Measurements from ENCODE around the gene S100A1. TPM values are rescaled to one million over a fixed set of nuclear protein-coding genes. Genes with fewer than 3 reads are reported as not detected.
A peak's percentile ranks its signal among the peaks of the same experiment; 100 is the strongest.
"Not testable (repeated sequence)": the region's sequence is repeated elsewhere in the genome, so short reads cannot be mapped to it uniquely, and the experiment has no call there.

The S100A1 gene
- total RNA-seq, 1 donor from 2014 or later = 5.6 TPM

DNA sequence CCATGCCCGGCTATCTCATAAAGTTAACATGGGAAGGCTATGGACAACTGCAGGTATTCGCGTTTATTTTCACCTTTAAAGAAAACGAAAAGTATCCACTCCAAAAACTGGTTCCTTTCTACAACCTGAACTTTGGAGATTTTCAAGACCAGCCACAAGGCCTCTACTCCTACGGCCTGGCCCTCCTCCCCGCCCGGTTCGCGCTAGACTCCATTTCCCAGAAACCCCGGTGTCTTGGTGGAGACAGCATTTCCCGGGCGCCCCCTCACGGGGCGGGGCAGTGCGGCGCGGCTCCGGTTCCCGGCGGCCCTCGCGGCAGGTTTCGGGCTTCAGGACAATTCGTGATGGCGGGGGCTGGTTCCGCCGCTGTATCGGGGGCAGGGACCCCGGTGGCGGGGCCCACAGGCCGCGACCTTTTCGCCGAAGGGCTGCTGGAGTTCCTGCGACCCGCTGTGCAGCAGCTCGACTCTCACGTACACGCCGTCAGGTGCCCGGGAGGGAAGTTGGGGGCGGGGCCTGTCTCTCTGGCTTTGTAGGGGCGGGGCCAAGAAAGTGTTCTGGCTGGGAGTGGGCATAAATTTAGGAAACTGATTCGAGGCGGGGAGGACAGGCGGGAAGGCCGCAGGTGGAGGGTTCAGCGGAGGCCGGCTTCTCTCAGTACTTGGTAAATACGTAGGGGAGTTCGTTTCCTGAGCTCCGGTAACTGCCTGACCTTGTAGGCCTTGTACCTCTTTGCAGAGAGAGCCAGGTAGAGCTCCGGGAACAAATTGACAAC, 30.4 kb downstream of the S100A1 start, which contains the start of gene SNAPIN:
Gene SNAPIN (plus strand): TSS at position 304 of the 775 bp plus-strand sequence. CDS start 41 bp downstream, at position 345.
- peak; percentile 81 for DNase-seq

DNA sequence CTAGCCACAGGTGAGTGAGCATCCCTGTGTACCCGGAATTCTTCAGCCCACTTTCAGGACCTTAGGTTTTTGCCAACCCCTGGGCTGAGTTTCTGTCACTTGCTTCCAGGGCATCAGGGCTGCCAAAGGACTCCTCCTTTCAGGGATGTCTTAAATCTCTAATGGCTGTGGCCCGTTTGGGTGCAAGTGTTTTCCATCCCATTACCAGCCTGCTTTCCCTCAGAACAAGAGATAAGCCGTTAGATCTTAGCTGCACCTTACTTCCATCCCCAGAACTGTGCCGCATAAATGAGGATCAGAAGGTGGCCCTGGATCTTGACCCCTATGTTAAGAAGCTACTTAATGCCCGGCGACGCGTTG, 30.9 kb downstream of the S100A1 start:
- no peak for DNase-seq

DNA sequence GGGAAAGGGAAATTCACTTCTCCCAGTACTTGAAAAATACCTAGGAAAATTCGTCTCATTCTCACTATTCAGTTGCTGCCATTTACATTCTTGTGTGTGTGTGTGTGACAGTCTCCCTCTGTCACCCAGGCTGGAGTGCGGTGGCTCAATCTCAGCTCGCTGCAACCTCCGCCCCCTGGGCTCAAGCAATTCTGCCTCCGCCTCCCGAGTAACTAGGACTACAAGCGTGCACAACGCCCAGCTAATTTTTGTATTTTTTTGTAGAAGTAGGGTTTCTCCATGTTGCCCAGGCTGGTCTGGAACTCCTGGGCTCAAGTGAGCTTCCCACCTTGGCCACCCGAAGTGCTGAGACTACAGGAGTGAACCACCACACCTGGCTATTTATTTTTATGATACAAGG, 31.4 kb downstream of the S100A1 start:
- DNase-seq = no peak

DNA sequence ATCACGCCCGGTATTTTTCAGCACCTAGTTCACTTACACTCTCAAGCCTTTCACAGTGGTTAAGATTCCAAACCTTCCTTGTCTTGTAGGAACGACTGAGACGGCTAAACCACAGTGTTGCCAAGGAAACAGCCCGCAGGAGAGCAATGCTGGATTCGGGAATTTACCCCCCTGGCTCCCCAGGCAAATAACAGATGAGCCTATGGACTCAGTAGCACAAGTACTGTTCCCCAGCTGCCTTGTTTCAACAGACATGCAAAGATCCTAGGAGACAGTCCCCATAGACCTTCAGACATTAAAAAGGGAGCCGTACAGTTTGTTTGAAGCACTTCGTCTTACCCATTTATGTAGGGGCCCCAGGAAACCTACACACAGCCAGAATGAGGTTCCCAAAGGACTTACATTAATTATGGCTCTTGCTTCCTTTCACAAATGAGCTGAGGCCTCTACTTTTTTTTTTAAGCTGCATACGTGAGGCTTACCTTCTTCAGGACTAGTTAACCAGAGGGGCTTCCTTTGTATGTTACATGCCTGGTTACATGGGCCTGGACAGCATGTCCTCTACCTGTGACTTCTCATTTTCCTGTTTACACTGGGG, 33.0 kb downstream of the S100A1 start:
- DNase-seq = no peak

DNA sequence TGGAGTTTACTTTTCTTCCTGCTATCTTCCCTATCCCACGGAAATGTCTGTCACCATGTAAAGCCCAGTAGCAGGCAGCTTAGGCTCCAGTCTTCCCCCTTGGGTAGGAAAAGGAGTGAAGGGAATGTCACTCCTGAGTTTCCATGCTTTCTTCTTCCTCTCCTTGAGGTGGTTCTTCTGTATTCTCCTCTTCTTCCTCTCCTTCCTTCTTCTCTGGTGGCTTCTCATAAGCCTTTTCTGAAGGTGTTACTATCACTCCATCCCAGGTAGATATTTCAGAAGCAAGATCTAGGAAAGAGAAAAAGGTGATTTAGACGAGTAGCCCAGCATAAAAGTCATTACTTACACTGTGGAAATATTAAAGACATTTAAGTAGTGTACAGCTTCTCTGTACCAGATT, 34.0 kb downstream of the S100A1 start:
- no peak for DNase-seq

DNA sequence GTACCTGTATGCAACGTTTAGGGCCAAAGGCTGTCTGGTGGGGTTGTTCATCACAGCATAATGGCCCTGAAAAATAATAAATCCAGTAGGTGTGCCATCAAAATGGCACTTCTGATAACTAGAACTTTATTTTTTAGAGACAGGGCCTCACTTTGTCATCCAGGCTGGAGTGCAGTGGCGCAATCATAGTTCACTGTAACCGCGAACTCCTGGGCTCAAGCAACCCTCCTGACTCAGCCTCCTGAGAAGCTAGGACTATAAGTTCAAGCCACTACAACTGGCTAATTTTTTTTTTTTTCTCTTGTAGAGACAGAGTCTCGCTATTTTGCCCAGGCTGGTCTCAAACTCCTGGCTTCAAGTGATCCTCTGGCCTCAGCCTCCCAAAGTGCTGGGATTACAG, 35.0 kb downstream of the S100A1 start:
- no peak for DNase-seq

DNA sequence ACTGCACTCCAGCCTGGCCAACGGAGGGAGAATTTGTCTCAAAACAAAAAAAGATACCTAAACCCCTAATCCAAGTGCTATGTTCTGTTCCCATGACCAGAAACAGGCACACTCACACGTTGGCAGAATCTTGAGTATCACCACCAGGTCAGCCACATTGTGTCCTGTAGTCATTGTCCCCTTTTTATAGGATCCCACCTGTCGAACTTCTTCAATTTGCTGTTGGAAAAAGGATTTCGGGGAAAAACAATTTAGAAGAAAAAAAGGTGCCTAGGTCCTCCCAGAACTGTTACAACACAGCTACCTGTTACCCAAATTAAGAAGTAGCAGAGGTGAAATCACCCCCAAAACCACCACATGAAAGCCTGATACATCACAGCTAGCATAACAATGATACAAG, 39.2 kb downstream of the S100A1 start:
- DNase-seq = no peak

DNA sequence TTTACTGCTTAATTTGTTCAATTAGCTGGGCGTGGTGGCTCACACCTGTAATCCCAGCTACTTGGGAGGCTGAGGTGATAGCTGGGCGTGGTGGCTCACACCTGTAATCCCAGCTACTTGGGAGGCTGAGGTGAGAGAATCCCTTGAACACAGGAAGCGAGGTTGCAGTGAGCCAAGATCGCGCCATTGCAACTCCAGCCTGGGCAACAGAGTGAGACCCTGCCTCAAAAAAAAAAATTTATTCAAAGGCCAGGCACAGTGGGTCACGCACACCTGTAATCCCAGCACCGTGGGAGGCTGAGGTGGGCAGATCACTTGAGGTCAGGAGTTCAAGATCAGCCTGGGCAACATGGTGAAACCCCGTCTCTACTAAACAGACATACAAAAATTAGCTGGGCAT, 40.4 kb downstream of the S100A1 start:
- not testable (repeated sequence) for DNase-seq

DNA sequence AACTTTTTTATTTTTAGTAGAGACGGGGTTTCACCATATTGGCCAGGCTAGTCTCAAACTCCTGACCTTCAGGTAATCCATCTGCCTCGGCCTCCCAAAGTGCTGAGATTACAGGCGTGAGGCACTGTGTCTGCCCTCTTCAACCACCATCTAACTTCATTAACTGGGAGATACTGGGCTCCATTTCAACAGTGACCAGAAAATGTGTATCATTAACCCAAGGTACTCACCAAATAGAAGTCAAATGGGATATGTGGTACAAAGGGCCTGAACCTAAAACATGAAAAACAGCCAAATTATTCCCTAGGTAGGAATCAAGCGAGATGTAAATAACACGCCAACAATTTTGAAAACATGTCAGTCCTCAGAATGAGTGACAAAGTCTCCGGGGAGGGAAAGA, 41.4 kb downstream of the S100A1 start:
- DNase-seq = no peak

DNA sequence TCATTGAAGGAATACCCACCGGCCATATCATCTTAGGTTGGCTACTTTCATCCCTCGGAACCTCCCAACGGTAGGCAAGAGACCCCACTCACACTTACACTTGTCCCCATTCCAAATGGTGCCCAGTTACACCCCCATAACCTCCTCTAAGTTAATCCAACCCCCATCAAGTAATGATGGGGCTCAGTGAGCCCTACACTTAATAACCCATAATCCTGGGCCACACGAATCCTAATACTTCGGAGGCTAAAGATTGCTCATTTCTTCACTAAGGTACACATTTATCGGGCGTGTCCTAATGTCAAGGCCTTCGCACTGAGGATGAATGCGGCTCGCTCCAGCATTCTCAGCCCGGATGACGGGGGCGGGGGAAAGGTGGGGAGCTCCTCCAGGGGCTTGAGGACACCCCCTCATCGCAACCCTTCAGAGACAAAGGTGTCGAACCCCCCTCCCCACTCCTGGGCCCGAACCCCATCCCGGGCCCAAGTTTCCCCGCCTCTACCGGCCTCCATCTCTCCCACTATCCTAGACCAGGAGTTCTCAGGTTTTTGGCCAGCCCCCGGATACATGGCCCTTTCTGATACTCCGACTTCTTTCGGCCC, 42.1 kb downstream of the S100A1 start:
- no peak for DNase-seq

DNA sequence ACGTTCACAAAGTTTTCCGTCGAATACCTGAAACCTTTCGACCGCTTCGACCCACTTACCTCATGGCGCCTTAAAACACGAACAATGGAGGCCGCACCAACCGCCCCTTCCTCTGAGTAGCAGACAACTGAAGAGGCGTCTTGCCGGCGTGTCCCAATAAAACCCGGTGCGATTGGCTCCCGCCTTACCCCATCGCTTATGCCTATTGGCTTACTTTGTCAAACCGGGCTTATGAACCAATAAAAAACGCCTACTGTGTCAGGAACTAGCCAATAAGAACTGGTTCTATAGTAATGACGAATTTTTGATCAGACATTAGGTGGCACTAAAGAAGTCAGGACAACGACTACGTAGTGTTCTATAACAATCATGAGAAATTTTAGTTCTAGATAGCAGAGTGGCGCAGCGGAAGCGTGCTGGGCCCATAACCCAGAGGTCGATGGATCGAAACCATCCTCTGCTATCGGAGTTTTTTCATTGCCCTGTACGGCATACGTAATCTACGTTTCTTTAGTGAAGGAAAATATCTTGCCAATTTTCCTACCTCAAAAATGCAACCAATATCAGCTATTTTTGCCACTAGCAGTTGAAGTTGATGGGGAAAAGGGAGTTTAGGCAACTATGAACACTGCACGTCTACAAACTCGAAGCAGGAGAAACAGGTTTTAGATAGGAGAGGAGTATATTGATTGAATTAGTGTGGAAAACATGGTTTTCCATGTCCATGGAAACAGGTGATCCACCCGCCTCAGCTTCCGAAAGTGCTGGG, 42.8 kb downstream of the S100A1 start, which contains the start of gene ILF2:
Gene ILF2 (minus strand): TSS at position 135 of the 769 bp plus-strand sequence. CDS start 71 bp downstream, at position 64.
- peak; percentile 99 for DNase-seq

DNA sequence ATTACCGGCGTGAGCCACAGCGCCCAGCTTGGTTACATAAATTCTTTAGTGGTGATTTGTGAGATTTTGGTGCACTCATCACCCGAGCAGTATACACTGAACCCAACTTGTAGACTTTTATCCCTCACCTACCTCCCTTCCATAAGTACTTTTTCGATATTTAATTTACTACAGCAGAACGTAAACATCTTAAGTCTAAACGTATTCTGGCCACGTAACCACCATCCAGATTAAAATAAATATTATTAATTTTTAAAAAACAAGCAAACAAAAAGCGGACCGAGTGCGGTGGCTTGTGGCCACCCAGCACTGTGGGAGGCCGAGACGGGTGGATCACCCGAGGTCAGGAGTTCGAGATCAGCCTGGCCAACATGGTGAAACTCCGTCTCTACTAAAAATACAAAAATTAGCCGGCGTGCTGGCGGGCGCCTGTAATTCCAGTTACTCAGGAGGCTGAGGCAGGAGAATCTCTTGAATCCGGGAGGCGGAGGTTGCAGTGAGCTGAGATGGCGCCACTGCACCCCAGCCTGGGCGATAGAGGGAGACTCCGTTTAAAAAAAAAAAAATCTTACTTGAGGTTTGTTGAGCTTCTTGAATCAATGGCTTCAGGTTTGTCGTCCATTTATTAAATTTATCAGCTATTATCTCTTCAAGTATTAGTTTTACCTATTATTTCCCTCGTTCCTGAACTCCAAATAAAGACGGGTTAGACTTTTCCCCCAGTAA, 43.6 kb downstream of the S100A1 start:
- DNase-seq = peak; percentile 61

DNA sequence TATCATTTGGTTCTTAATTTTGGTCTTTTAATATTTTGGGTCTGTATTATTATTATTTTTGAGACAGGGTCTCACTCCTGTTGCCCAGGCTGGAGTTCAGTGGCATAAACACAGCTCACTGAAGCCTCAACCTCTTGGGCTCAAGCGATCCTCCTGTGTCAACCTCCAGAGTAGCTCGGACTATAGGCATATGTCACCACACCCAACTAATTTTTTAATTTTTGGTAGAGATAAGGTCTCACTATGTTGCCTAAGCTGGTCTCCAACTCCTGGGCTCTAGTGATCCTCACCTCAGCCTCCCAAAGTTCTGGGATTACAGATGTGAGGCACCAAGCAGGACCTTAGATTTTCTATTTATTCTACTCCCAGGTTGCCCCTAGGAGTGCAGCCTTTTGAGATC, 45.3 kb downstream of the S100A1 start:
- DNase-seq = no peak

DNA sequence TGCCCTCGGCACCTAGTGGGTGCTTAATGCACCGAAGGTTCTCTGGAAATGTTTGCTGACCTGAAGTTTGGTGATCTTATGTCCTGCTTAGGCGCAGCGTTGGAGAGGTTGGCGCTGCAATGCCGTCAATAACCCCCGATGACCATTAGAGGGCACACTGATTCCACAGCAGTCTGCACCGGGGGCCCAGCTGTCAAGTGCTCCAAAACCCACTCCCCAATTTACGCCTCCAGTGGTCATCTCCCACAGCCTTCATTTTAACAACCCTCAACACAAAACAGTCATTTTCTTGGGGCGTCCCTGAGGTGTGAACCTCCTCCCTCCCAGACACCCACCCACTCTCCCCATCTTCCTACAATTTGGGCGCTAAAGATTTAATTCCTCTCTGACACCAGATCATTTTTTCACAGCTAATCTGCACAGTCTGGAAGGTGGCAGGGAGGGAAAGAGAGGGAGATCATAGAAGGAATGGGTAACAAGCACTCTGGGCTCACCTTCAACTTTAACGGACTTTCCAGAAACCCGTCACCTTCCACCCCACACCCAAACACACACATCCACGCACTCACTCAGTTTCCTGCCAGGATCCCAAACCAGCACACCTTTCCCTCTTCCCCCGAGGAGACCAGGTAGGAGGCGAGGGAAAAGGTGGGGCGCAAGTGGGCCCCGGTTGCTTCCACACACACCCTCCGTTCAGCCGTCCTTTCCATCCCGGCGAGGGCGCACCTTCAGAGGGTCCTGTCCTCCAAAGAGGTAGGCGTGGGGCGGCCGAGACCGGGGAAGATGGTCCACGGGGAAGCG, 49.7 kb downstream of the S100A1 start:
- DNase-seq = peak; percentile 58

DNA sequence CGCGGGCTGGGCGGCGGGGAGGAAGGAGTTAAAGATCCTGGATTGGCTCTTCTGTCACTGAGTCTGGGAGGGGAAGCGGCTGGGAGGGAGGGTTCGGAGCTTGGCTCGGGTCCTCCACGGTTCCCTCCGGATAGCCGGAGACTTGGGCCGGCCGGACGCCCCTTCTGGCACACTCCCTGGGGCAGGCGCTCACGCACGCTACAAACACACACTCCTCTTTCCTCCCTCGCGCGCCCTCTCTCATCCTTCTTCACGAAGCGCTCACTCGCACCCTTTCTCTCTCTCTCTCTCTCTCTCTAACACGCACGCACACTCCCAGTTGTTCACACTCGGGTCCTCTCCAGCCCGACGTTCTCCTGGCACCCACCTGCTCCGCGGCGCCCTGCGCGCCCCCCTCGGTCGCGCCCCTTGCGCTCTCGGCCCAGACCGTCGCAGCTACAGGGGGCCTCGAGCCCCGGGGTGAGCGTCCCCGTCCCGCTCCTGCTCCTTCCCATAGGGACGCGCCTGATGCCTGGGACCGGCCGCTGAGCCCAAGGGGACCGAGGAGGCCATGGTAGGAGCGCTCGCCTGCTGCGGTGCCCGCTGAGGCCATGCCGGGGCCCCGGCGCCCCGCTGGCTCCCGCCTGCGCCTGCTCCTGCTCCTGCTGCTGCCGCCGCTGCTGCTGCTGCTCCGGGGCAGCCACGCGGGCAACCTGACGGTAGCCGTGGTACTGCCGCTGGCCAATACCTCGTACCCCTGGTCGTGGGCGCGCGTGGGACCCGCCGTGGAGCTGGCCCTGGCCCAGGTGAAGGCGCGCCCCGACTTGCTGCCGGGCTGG, 50.5 kb downstream of the S100A1 start, which contains the start of gene NPR1:
Gene NPR1 (plus strand): TSS at position 170 of the 818 bp plus-strand sequence. CDS start 421 bp downstream, at position 591.
- DNase-seq = peak; percentile 36

DNA sequence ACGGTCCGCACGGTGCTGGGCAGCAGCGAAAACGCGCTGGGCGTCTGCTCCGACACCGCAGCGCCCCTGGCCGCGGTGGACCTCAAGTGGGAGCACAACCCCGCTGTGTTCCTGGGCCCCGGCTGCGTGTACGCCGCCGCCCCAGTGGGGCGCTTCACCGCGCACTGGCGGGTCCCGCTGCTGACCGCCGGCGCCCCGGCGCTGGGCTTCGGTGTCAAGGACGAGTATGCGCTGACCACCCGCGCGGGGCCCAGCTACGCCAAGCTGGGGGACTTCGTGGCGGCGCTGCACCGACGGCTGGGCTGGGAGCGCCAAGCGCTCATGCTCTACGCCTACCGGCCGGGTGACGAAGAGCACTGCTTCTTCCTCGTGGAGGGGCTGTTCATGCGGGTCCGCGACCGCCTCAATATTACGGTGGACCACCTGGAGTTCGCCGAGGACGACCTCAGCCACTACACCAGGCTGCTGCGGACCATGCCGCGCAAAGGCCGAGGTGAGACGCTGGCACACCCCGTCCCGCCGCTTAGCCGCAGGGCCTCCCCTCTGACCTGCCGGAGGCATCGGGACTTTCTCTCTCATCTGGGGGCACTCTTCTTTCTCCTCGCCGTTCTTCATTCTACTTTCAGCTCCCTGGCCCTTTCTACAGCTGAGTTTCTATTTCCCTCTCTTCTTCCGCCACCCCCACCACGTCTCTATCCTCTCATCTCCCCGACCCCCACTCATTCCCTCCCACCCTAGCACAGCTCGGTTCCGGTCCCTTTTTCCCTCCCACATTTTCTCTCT, 51.3 kb downstream of the S100A1 start:
- DNase-seq = no peak

DNA sequence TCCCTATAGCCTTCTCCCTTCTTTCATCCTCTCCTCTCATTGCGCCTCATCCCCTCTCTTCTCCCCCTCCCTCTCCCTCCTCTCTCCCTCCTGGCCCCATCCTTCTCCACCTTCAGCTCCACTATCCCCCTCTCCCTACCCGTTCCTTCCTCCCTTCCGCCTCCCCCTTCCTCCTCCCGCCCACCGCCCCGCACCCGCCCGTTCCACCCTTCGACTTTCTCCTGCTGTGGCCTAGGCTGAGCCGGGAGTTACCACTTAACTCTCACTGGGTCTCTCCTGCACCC, 51.8 kb downstream of the S100A1 start:
- DNase-seq = no peak
